Spleen (tissue), 13 donors: Measurements from ENCODE around the gene PDIA6. TPM values are rescaled to one million over a fixed set of nuclear protein-coding genes. Genes with fewer than 3 reads are reported as not detected.

Source experiments
- DNase-seq: peaks from one replicate; pipeline ENCODE4 v3.0.0-alpha.2; 2020
- H3K27ac ChIP-seq, 8 donors: fragments of 200-600 bp; sonication (generic) in 7 of 8; 1 replicate in 4 of 8; 2 replicates in 4 of 8; pipeline versions ENCODE4 v1.5.0 to v1.8.0; 2016 to 2021; ENCODE audit warnings: inconsistent platforms in 4 of 8, mild to moderate bottlenecking in 4 of 8, moderate library complexity in 1 of 8
- H3K27me3 ChIP-seq, 7 donors: fragments of 200-600 bp; sonication (generic) in 6 of 7; replicated peaks in 1 of 7; 1 replicate in 4 of 7; 2 replicates in 3 of 7; pipeline versions ENCODE4 v1.5.0 to v1.8.0; 2016 to 2021; ENCODE audit warnings: inconsistent platforms in 3 of 7, mild to moderate bottlenecking in 1 of 7
- H3K36me3 ChIP-seq, 6 donors: fragments of 200-600 bp; sonication (generic) in 5 of 6; 1 replicate in 4 of 6; 2 replicates in 2 of 6; pipeline versions ENCODE4 v1.5.0 to v1.8.0; 2016 to 2021; ENCODE audit warnings: inconsistent platforms in 2 of 6
- H3K4me1 ChIP-seq, 6 donors: fragments of 200-600 bp; sonication (generic) in 5 of 6; 1 replicate in 3 of 6; 2 replicates in 3 of 6; pipeline versions ENCODE4 v1.5.0 to v1.8.0; 2016 to 2021; ENCODE audit warnings: inconsistent platforms in 3 of 6
- H3K4me3 ChIP-seq, 8 donors: fragments of 200-600 bp; sonication (generic) in 7 of 8; 1 replicate in 4 of 8; 2 replicates in 4 of 8; pipeline versions ENCODE4 v1.5.0 to v1.8.0; 2016 to 2021; ENCODE audit warnings: inconsistent platforms in 4 of 8, mild to moderate bottlenecking in 4 of 8, moderate library complexity in 2 of 8
- H3K9me3 ChIP-seq, 8 donors: fragments of 200-600 bp; sonication (generic) in 7 of 8; 1 replicate in 4 of 8; 2 replicates in 4 of 8; pipeline versions ENCODE4 v1.5.0 to v1.8.0; 2016 to 2021; ENCODE audit warnings: inconsistent platforms in 4 of 8
- CTCF ChIP-seq, 11 experiments: fragments of 200-600 bp in 7 of 11; fragments of 450-650 bp in 4 of 11; sonication (generic) in 4 of 11; IDR thresholded peaks in 8 of 11; conservative IDR thresholded peaks in 3 of 11; 1 replicate in 7 of 11; 2 replicates in 4 of 11; pipeline versions ENCODE4 v1.4.0 to v1.8.0; 2016 to 2021; ENCODE audit warnings: antibody characterized with exemption in 11 of 11, inconsistent platforms in 4 of 11, mild to moderate bottlenecking in 1 of 11
- POLR2A ChIP-seq, 3 donors: fragments of 450-650 bp; IDR thresholded peaks; one replicate each; pipeline ENCODE4 v1.5.1; 2017; ENCODE audit warnings: antibody characterized with exemption in 3 of 3, mild to moderate bottlenecking in 1 of 3
- POLR2AphosphoS5 ChIP-seq, 3 donors: sonication (generic); formaldehyde crosslinking; IDR thresholded peaks; one replicate each; pipeline ENCODE4 v1.5.1; 2017; ENCODE audit warnings: antibody characterized with exemption in 3 of 3
- WGBS, 5 donors: extraction: QIAGEN DNeasy Blood & Tissue Kit in 3 of 5; methylation state at CpG; one replicate each; pipeline versions ENCODE4 v1.1.5 to v1.1.7; 2013 to 2018; 5-methylcytosine and 5-hydroxymethylcytosine counted together
- intact Hi-C: fragments of 100-400 bp; cut with DNase I; formaldehyde crosslinking; loops from one replicate; pipeline ENCODE4 v1.15.0; 2023; ENCODE audit warnings: low total_unique reads
- long read RNA-seq, 2 donors: transcript quantifications; one replicate each; lab custom pipeline, GENCODE V29; 2026
- polyA plus RNA-seq, 3 donors: library from polyadenylated mRNA; stranded (reverse); fragments of 200-250 nt; gene quantifications; one replicate each; pipeline ENCODE4 v1.2.1, GENCODE V29; 2013
- total RNA-seq, 7 donors: library from RNA; depleted of rRNA in 3 of 7; stranded (reverse); fragments of >200 nt in 3 of 7; fragmentation: NEBNext Ultra II Directional in 4 of 7; extraction: Animal tissue kit (Norgen Biotek cat#: 25700) in 4 of 7; gene quantifications; one replicate each; pipeline versions ENCODE4 v1.1.0 to v1.2.1, GENCODE V29; 2016 to 2021
- donor health status: healthy with polysubstance abuse.
- donor health status: DM: no; HTN: no; CAD: no; lungs with moderate emphysema.
- donor health status: DM: no; HTN: no; CAD: no.
- donor health status: Bipolar disorder and iron deficiency.
- donor health status: healthy.
- donor health status: DM: no; HTN: no; CAD: no.
- donor health status: DM: yes; HTN: yes; CAD: no.

PDIA6 gene
- 100 to 1,000 TPM; 100 to 164 (median 131) TPM for total RNA-seq
- 10 to 100 TPM; 29.7 to 60.5 (median 56.0) TPM for polyA plus RNA-seq
- long read RNA-seq, donor 1, transcript PDIA6-201 (13 exons, 2,338 nt): major isoform, 95 of 126 reads
- long read RNA-seq, donor 1, partial matches to known transcripts: 26 of 126 reads
- long read RNA-seq, donor 1, other reads (novel, unspliced or antisense): 5 of 126 reads
- long read RNA-seq, donor 2, transcript PDIA6-201 (13 exons, 2,338 nt): major isoform, 85 of 107 reads
- long read RNA-seq, donor 2, partial matches to known transcripts: 22 of 107 reads
- long read RNA-seq, donor 2, other reads (novel, unspliced or antisense): 0 of 107 reads

DNA sequence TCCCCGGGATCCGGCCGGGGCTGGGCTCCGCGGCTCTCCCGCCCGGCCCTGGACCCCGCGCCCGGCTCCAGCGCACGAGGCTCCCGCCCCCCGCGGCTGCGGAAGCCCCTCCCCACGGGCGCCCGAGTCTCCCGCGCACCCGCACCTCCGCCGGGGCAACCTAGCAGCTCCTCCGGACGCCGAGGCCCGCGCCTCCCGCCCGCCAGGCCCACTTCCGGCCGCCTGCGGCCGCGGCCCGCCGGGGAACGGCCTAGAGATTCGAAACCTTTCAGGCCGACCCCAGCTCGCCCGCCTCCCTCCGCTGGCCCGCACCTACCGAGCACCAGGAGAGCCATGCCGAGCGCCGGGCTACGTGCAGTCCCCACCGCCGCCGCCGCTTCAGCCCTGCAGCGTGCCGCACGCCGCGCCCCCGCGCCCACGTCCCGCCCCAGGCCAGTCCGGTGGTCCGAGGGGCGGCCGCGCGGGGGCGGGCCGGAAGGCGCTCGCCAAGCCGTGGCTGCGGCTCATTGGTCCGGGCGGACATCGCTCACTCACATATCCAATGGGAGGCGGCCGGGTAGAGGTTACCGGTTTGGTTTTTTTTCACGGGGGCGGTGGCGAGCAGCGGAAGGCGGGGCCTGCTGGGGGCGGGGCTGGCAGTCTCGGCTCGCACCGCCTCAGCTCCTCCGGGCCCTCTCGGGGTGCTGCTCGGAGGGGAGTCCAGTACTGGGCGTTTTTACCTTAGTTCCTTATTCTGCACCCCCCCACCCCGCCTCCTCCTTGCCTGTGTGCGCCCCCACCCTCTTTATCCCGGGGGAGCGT, at the start of gene PDIA6:
TSS of gene PDIA6 (minus strand) at position 424 of the 801 bp plus-strand sequence. CDS start at position 335, 89 bp downstream.
- Histone ChIP-seq H3K36me3 (peaks cover 0 to 9% (median 0%) of the 10 kb centered on the region in 6 donors), H3K4me3 (peak within 1 kb of the TSS; percentile 74 to 97 (median 88)), H3K27me3 (no peaks in the 10 kb centered on the region), H3K4me1 (peaks cover 38 to 70% (median 52%) of the 10 kb centered on the region in 6 donors), H3K9me3 (no peaks in the 10 kb centered on the region), H3K27ac (peak within 1 kb of the TSS; percentile 86 to 98 (median 95))
- peak; percentile 97 for DNase-seq
- WGBS, 5 donors: 0 to 2% (median 1%) methylated on average over 9 to 98 of the region's 98 CpGs
- TF ChIP-seq POLR2AphosphoS5 (IDR thresholded peaks at IDR 0.05) (peak; percentile 85 to 91 (median 86)), POLR2A (IDR thresholded peaks at IDR 0.05) (peak in 1 of 3 donors; percentile 54), CTCF (IDR thresholded peaks at IDR 0.05 in 8 of 11, conservative IDR thresholded peaks at IDR 0.05 in 3 of 11) (peak in 6 of 11 experiments; percentile 7 to 52 (median 42))
- intact Hi-C loops: no loop called here

- no peak for DNase-seq
- no peak for TF ChIP-seq POLR2A (IDR thresholded peaks at IDR 0.05)
- TF ChIP-seq CTCF (IDR thresholded peaks at IDR 0.05 in 8 of 11, conservative IDR thresholded peaks at IDR 0.05 in 3 of 11): no peak
- no peak for TF ChIP-seq POLR2AphosphoS5 (IDR thresholded peaks at IDR 0.05)
- Histone ChIP-seq H3K4me3 (no peak overlapping the region), H3K9me3 (no peaks in the 10 kb centered on the region), H3K36me3 (no peaks in the 10 kb centered on the region), H3K27me3 (peaks cover 0 to 30% (median 0%) of the 10 kb centered on the region in 7 donors), H3K27ac (no peak overlapping the region), H3K4me1 (peaks cover 9 to 35% (median 25%) of the 10 kb centered on the region in 6 donors)
- WGBS, 5 donors: 85 to 95% (median 93%) methylated on average over 10 of the region's 10 CpGs
- intact Hi-C loops: no loop called here
Observed at GRCh38 chr2:10862330-10862729, 49.7 kb upstream of the PDIA6 start.

DNA sequence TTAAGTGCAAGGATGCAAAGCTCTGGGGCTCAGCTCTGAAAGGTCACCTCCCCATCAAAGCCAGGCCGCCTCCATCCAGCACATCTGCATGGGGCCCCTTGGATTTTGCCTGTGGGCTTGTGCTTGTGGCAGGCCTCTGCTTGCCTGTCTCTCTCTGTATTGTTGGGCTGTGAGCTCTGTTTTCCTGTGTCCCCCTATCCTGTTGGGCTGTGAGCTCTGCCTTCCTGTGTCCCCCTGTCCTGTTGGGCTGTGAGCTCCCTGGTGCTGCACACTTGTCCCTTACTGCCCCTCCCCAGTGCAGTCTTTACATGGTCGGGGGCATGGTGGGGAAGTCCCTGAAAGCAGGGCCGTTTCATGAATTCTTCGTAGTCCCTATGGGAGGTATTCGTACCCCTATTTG, 49.2 kb upstream of the PDIA6 start:
- H3K4me3 ChIP-seq: no peak overlapping the region
- H3K36me3 ChIP-seq: no peaks in the 10 kb centered on the region
- intact Hi-C loops: no loop called here
- TF ChIP-seq POLR2AphosphoS5 (IDR thresholded peaks at IDR 0.05) (no peak), CTCF (IDR thresholded peaks at IDR 0.05 in 8 of 11, conservative IDR thresholded peaks at IDR 0.05 in 3 of 11) (no peak), POLR2A (IDR thresholded peaks at IDR 0.05) (no peak)
- H3K27me3 ChIP-seq: peaks cover 0 to 29% (median 0%) of the 10 kb centered on the region in 7 donors
- H3K9me3 ChIP-seq: no peaks in the 10 kb centered on the region
- H3K4me1 ChIP-seq: peaks cover 9 to 35% (median 25%) of the 10 kb centered on the region in 6 donors
- WGBS, 5 donors: 84 to 93% (median 88%) methylated on average over 5 of the region's 5 CpGs
- no peak for DNase-seq
- no peak overlapping the region for H3K27ac ChIP-seq
